K562 (cell line): ENCODE data around the gene TICAM1. TPM values are rescaled to one million over a fixed set of nuclear protein-coding genes. Genes with fewer than 3 reads are reported as not detected.

Experiments
- PTTG1 ChIP-seq: fragments of 450-650 bp; IDR thresholded peaks from 2 replicates; pipeline ENCODE4 v1.6.1; 2016; ENCODE audit warnings: low read depth, mild to moderate bottlenecking, missing genetic modification characterization, missing compliant biosample characterization
- SRSF1 ChIP-seq: fragments of 200-400 bp; formaldehyde crosslinking; IDR thresholded peaks from 2 replicates; pipeline ENCODE4 v1.6.1; 2017; ENCODE audit warnings: mild to moderate bottlenecking, low read depth, low read length, moderate library complexity
- XRCC4 ChIP-seq: IDR thresholded peaks from one replicate; pipeline ENCODE4 v1.6.1; 2011; ENCODE audit not compliant: insufficient read depth, insufficient read length; ENCODE audit errors: extremely low read depth
- ZNF75A ChIP-seq: fragments of 450-650 bp; formaldehyde crosslinking; IDR thresholded peaks from 2 replicates; pipeline ENCODE4 v1.4.0; 2020; ENCODE audit warnings: mild to moderate bottlenecking
- polyA plus RNA-seq, 8 experiments: library from polyadenylated mRNA; depleted of rRNA in 4 of 8; stranded (reverse) in 5 of 8; unstranded in 3 of 8; fragments of >200 nt; fragmentation: Nextera tagmentation in 2 of 8; fragmentation: Illumina TruSeq in 1 of 8; extraction: Ambion mirVana in 2 of 8; extraction: Trizol in 1 of 8; gene quantifications; 2 replicates each; pipeline versions ENCODE4 v1.2.1 to v1.2.3, GENCODE V29; 2011 to 2014; ENCODE audit warnings: inconsistent platforms in 1 of 8, missing spikeins in 1 of 8
- total RNA-seq, 7 experiments: library from RNA; depleted of rRNA in 6 of 7; stranded (reverse); fragments of >200 nt in 6 of 7; fragmentation: Illumina TruSeq in 2 of 7; extraction: Trizol in 2 of 7; gene quantifications; 2 replicates each; pipeline versions ENCODE4 v1.2.1 to v1.2.3, GENCODE V29; 2011 to 2021; ENCODE audit warnings: low replicate concordance in 1 of 7
- TF ChIP-seq, protein P1 (sequence below), 2 experiments: fragments of 150-350 bp in 1 of 2; IDR thresholded peaks; 2 replicates each; pipeline ENCODE4 v1.6.1; 2012 to 2016; ENCODE audit warnings: low read depth in 2 of 2, low read length in 2 of 2, mild to moderate bottlenecking in 1 of 2, moderate library complexity in 1 of 2
- TF ChIP-seq, protein P2 (sequence below): sonication (generic); formaldehyde crosslinking; IDR thresholded peaks from 2 replicates; pipeline ENCODE4 v1.5.0; 2020; ENCODE audit warnings: missing genetic modification reagents
- TF ChIP-seq, protein P3 (sequence below): sonication (generic); formaldehyde crosslinking; IDR thresholded peaks from 2 replicates; pipeline ENCODE4 v1.8.1; 2023; ENCODE audit warnings: mild to moderate bottlenecking, missing genetic modification reagents
- TF ChIP-seq, protein P4 (sequence below): fragments of 450-650 bp; conservative IDR thresholded peaks from 2 replicates; pipeline ENCODE4 v1.6.1; 2016; ENCODE audit warnings: missing genetic modification characterization, low read depth, mild to moderate bottlenecking, control low read depth, missing compliant biosample characterization
- TF ChIP-seq, protein P5 (sequence below): fragments of 450-650 bp; IDR thresholded peaks from 2 replicates; pipeline ENCODE4 v1.6.1; 2016; ENCODE audit warnings: mild to moderate bottlenecking
- TF ChIP-seq, protein P6 (sequence below): fragments of 250-450 bp; sonication (Bioruptor Pico); IDR thresholded peaks from 2 replicates; pipeline ENCODE4 v1.5.0; 2020; ENCODE audit warnings: mild to moderate bottlenecking, borderline replicate concordance
- TF ChIP-seq, protein P7 (sequence below): sonication (generic); IDR thresholded peaks from 2 replicates; pipeline ENCODE4 v1.6.1; 2016

Gene TICAM1
- total and polyA plus RNA-seq, 9 of the 15 experiments (the other 6 are each of a cell fraction or from before 2014, with no cell fraction given) = 0.07 to 11.6 (median 1.5) TPM

DNA sequence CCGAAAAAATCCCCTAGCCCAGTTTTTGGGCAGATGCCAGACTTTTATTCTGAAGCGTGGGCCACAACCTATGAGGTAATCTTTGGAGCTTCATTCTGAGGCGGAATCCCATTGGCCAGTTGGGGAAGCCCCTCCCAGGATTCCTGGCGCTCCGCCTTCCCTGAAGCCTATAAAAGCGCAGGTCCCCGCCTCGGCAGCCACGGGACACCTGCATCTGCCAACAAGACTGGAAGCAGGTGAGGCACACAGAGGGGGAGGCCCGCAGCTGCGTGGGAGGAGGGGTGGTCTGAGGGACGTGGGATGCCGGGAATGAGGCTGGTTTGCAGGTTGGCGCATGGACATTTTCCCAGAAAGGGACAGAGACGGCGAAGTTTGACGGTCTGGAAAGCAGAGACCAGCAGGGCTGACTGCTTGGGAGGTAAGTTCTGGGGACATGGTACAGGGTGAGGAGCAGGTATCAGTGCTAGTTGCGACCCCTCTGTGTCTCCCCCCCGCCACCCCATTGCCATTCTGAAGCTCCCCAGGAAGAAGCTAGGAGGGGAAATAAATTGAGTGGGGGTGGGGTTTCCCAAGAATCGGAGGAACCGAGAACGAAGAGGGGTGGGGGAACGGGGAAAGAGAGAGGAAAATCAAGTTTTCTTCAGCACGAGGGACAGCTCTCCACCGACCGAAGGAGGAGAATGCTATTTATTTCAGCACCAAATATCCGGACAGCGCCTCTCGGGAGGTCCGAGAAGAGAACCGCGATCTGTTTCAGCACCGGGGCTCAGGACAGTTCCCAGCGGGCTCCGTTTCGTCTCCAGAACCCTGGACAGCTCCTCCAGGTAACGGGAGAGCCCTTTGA is 62.4 kb downstream of the TICAM1 start (continued):
- TF ChIP-seq, protein P1, sequence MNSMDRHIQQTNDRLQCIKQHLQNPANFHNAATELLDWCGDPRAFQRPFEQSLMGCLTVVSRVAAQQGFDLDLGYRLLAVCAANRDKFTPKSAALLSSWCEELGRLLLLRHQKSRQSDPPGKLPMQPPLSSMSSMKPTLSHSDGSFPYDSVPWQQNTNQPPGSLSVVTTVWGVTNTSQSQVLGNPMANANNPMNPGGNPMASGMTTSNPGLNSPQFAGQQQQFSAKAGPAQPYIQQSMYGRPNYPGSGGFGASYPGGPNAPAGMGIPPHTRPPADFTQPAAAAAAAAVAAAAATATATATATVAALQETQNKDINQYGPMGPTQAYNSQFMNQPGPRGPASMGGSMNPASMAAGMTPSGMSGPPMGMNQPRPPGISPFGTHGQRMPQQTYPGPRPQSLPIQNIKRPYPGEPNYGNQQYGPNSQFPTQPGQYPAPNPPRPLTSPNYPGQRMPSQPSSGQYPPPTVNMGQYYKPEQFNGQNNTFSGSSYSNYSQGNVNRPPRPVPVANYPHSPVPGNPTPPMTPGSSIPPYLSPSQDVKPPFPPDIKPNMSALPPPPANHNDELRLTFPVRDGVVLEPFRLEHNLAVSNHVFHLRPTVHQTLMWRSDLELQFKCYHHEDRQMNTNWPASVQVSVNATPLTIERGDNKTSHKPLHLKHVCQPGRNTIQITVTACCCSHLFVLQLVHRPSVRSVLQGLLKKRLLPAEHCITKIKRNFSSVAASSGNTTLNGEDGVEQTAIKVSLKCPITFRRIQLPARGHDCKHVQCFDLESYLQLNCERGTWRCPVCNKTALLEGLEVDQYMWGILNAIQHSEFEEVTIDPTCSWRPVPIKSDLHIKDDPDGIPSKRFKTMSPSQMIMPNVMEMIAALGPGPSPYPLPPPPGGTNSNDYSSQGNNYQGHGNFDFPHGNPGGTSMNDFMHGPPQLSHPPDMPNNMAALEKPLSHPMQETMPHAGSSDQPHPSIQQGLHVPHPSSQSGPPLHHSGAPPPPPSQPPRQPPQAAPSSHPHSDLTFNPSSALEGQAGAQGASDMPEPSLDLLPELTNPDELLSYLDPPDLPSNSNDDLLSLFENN (IDR thresholded peaks at IDR 0.05; ENCODE audit: low read depth in 2 of 2, low read length in 2 of 2) = 0 out of 4 replicates have a peak, but pooled peaks of 1 of the 2 experiments have one; percentile 39
- TF ChIP-seq, protein P2, sequence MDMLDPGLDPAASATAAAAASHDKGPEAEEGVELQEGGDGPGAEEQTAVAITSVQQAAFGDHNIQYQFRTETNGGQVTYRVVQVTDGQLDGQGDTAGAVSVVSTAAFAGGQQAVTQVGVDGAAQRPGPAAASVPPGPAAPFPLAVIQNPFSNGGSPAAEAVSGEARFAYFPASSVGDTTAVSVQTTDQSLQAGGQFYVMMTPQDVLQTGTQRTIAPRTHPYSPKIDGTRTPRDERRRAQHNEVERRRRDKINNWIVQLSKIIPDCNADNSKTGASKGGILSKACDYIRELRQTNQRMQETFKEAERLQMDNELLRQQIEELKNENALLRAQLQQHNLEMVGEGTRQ (CRISPR knock-in tag) = peak; percentile 81
- TF ChIP-seq, protein P3, sequence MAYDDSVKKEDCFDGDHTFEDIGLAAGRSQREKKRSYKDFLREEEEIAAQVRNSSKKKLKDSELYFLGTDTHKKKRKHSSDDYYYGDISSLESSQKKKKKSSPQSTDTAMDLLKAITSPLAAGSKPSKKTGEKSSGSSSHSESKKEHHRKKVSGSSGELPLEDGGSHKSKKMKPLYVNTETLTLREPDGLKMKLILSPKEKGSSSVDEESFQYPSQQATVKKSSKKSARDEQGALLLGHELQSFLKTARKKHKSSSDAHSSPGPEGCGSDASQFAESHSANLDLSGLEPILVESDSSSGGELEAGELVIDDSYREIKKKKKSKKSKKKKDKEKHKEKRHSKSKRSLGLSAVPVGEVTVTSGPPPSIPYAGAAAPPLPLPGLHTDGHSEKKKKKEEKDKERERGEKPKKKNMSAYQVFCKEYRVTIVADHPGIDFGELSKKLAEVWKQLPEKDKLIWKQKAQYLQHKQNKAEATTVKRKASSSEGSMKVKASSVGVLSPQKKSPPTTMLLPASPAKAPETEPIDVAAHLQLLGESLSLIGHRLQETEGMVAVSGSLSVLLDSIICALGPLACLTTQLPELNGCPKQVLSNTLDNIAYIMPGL (CRISPR knock-in tag) = peak; percentile 100
- TF ChIP-seq XRCC4 (no peak), PTTG1 (tag) (peak; percentile 81), SRSF1 (no peak), ZNF75A (CRISPR knock-in tag) (no peak)
- TF ChIP-seq, protein P4, sequence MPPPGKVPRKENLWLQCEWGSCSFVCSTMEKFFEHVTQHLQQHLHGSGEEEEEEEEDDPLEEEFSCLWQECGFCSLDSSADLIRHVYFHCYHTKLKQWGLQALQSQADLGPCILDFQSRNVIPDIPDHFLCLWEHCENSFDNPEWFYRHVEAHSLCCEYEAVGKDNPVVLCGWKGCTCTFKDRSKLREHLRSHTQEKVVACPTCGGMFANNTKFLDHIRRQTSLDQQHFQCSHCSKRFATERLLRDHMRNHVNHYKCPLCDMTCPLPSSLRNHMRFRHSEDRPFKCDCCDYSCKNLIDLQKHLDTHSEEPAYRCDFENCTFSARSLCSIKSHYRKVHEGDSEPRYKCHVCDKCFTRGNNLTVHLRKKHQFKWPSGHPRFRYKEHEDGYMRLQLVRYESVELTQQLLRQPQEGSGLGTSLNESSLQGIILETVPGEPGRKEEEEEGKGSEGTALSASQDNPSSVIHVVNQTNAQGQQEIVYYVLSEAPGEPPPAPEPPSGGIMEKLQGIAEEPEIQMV = peak; percentile 92
- TF ChIP-seq, protein P5, sequence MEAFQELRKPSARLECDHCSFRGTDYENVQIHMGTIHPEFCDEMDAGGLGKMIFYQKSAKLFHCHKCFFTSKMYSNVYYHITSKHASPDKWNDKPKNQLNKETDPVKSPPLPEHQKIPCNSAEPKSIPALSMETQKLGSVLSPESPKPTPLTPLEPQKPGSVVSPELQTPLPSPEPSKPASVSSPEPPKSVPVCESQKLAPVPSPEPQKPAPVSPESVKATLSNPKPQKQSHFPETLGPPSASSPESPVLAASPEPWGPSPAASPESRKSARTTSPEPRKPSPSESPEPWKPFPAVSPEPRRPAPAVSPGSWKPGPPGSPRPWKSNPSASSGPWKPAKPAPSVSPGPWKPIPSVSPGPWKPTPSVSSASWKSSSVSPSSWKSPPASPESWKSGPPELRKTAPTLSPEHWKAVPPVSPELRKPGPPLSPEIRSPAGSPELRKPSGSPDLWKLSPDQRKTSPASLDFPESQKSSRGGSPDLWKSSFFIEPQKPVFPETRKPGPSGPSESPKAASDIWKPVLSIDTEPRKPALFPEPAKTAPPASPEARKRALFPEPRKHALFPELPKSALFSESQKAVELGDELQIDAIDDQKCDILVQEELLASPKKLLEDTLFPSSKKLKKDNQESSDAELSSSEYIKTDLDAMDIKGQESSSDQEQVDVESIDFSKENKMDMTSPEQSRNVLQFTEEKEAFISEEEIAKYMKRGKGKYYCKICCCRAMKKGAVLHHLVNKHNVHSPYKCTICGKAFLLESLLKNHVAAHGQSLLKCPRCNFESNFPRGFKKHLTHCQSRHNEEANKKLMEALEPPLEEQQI = peak; percentile 100
- TF ChIP-seq, protein P6, sequence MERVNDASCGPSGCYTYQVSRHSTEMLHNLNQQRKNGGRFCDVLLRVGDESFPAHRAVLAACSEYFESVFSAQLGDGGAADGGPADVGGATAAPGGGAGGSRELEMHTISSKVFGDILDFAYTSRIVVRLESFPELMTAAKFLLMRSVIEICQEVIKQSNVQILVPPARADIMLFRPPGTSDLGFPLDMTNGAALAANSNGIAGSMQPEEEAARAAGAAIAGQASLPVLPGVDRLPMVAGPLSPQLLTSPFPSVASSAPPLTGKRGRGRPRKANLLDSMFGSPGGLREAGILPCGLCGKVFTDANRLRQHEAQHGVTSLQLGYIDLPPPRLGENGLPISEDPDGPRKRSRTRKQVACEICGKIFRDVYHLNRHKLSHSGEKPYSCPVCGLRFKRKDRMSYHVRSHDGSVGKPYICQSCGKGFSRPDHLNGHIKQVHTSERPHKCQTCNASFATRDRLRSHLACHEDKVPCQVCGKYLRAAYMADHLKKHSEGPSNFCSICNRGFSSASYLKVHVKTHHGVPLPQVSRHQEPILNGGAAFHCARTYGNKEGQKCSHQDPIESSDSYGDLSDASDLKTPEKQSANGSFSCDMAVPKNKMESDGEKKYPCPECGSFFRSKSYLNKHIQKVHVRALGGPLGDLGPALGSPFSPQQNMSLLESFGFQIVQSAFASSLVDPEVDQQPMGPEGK (CRISPR knock-in tag) = no peak
- TF ChIP-seq, protein P7, sequence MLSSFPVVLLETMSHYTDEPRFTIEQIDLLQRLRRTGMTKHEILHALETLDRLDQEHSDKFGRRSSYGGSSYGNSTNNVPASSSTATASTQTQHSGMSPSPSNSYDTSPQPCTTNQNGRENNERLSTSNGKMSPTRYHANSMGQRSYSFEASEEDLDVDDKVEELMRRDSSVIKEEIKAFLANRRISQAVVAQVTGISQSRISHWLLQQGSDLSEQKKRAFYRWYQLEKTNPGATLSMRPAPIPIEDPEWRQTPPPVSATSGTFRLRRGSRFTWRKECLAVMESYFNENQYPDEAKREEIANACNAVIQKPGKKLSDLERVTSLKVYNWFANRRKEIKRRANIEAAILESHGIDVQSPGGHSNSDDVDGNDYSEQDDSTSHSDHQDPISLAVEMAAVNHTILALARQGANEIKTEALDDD = no peak
